Subcutaneous adipose tissue (tissue), 4 donors: ENCODE results near the gene LANCL2. TPM values are rescaled to one million over a fixed set of nuclear protein-coding genes. Genes with fewer than 3 reads are reported as not detected.

ENCODE experiments used
- CTCF ChIP-seq: fragments of 450-650 bp; IDR thresholded peaks from one replicate; pipeline ENCODE4 v1.5.1; 2016; ENCODE audit warnings: low read depth, mild to moderate bottlenecking, control low read depth, antibody characterized with exemption, moderate library complexity
- total RNA-seq, 4 donors: library from RNA; depleted of rRNA; stranded (reverse); fragments of >200 nt; gene quantifications; one replicate each; pipeline ENCODE4 v1.1.0, GENCODE V29; 2016

The LANCL2 gene
- total RNA-seq, 4 donors from 2014 or later: 6.1 to 11.1 (median 9.6) TPM

DNA sequence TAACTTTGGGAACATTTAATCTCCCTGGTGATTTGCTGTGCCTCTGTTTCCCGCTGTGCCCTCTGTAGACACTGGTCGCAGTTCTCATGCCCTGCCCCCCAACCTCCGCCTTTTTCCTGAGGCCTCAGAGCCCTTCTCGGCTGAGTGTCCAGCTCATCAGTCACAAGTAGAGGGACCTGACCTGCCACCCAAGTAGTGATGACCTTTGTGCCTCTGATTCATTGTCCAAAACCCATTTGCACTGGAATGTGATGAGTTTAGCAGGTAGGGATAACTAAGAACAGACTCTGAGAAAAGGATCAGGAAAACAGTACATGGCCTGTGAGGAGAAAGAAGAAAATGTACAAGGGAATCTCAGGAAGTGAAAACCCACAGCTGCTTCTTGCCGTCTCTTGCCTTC, 58.8 kb downstream of the LANCL2 start:
- TF ChIP-seq CTCF: no peak

GRCh38 chr7:55425141-55425752, 60.1 kb downstream of the LANCL2 start:
- no peak for TF ChIP-seq CTCF

DNA sequence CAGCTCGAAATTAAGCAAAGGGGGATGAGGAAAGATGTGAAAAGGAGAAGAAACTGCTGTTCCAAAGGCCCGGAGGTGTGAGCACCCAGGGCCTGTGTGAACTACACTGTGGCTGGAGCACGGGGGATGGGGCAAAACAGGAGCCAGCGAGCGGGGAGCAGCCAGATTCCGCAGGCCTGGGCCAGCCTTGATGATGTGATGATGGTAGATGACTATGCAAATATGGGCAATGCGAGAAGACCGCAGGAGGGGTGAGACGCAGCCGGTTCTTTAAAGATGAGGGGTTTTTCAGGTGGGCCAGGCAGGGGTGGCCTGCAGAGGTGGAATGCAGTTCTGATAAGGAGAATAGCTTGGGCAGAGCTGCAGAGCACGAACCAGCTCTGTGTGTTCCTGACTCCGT, 61.5 kb downstream of the LANCL2 start:
- no peak for TF ChIP-seq CTCF

DNA sequence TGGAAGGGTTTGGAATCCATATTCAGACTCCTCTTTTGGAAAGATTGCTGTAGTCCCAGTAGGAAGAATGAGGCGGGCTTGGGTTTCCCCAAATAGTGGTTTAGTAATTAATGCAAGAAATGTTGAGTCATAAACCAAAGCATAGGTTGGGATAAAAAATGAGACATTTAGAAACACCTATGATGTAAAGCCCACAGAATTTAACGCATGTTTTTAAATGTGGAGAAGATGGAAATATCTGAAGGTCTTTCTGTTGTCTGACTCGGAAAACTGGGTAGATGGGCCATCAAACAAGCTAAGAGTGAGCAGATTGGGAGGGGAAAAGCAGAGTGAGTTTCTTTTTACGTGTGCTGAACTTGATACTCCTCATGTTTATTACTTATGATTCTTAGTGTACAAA, 62.2 kb downstream of the LANCL2 start:
- TF ChIP-seq CTCF: no peak

DNA sequence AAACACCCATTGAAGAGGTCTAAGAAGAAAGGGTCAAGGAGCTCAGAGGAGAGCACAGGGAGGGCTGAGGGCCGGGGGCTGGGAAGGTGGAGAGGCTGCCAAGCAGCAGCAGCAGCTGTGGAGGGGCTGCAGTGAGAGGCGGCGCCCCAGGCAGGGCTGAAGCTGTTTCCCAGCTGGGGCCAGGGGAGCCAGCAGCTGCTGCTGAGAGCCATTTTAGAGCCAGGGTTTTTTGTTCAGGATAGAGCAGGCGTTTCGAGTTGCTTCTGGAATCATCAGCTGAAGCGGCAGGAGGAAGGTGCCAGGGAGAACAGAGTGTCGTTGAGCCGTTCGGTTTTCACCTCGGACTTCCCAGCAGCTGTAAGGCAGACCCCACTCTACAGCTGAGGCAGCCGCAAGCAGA, 62.7 kb downstream of the LANCL2 start:
- TF ChIP-seq CTCF: no peak

- TF ChIP-seq CTCF: no peak
Observed at GRCh38 chr7:55429835-55430499, 64.8 kb downstream of the LANCL2 start.

DNA sequence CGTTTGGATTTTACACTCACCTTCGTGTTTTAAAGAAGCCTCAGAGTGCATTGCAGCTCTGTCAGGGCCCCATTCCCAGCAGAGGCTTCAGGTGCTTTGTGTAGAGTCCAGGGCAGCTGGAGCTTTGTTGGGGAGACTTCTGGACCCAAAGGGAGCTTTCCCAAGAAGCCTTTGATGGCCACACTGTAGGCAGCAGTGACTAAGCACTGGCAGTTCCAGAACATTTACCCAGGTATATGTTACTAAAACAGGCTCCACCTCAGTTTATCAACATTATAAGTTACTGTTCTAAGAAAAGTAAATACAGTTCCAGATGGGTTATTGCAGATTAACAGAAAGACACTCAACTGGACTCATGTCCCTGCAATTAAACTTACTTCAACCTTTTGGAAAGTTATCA, 66.8 kb downstream of the LANCL2 start:
- no peak for TF ChIP-seq CTCF
